DMS79 treated with DMSO at 0.1 percent for 48 hours (cell line): ENCODE results near the gene RDH12.
"Not testable (repeated sequence)": the region's sequence is repeated elsewhere in the genome, so short reads cannot be mapped to it uniquely, and the experiment has no call there.

Experiments used
- DNase-seq: peaks from one replicate; lab custom pipeline; 2025; lab: John Stamatoyannopoulos, UW

Gene RDH12

DNA sequence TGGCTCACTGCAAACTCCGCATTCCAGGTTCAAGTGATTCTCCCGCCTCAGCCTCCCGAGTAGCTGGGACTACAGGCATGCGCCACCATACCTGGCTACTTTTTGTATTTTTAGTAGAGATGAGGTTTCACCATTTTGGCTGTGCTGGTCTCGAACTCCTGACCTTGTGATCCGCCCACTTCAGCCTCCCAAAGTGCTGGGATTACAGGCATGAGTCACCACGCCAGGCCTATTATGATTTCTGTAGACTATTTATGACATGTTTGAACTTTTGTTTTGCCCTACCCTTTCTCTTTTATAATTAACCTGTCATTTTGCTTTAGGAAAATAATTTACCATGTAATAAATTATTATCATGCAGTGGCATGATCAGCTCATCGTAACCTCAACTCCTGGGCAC lies at the start of gene RDH12:
RDH12 (plus strand) TSS at position 395 of the 400 bp plus-strand sequence. CDS start 20,757 bp downstream, outside the sequence.
- DNase-seq = not testable (repeated sequence)

GRCh38 chr14:67652189-67652588 lies 49.5 kb upstream of the RDH12 start:
- DNase-seq = no peak

DNA sequence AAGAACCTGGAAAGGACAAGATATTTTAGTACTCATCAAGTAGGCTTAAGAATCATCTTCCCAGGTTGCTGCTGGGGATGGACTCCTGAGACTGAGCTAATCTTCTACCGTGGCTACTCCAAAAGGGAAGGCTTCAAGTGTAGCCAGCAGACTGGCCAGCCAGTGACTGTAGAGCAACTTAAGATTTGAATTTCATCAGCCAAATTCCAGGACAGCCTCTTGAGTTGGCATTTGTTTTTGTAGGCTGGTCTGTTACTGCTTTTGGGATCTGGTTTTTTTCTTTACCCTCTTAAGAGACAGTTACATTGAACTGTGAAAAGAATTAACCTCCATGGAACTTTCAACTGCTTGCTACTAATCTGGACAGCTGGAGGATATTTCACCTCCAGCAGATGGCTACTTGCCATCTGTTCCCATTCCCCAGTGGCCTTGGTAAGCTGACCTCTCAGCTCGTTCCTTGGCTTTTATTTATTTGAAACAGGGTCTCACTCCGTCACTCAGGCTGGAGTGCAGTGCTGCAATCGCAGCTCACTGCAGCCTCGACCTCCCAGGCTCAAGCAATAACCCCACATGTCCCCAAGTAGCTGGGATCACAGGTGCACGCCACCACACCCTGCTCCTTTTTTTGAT lies 47.9 kb upstream of the RDH12 start:
- DNase-seq = no peak

DNA sequence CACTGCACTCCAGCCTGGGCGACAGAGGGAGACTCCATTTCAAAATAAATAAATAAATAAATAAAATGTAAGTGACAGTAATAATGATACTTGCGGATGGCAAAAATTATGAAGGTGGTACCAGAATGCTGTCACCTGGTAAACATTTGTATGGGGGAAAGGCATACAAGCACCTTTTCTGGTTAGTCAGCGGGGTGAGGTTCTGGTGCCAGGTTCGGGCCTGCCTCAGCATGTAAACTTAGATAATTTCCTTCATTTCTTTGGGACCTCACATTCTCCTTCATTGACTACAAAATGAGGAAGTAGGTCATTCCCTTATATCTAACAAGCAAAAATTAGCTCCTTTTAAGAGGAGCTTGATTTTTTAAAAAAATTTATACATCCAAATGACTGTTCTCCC lies 38.1 kb upstream of the RDH12 start:
- DNase-seq = no peak

DNA sequence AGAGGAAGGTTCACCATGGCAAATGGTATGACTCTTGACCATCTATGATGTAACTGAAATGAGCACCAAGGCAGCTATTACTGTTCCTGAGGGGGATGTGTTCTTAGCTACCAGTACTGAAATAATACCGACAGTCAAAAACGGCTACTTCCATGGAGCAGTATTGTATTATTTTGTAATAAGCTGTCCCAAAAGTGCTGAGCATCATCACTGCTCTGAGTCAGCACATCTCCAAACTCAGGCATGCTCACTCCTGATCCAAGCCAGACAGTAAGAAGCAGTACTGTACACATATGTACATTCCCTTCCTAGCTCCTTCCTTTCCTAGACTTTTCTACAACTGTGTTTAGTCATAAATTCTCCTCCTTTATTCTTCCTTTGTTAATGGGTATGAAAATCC lies 35.8 kb upstream of the RDH12 start:
- no peak for DNase-seq

- DNase-seq = peak; percentile 61
Observed at GRCh38 chr14:67666750-67667449, 34.8 kb upstream of the RDH12 start.

- no peak for DNase-seq
Observed at GRCh38 chr14:67668559-67668958, 33.1 kb upstream of the RDH12 start.

- DNase-seq = no peak
Observed at GRCh38 chr14:67673451-67673850, 28.2 kb upstream of the RDH12 start.

DNA sequence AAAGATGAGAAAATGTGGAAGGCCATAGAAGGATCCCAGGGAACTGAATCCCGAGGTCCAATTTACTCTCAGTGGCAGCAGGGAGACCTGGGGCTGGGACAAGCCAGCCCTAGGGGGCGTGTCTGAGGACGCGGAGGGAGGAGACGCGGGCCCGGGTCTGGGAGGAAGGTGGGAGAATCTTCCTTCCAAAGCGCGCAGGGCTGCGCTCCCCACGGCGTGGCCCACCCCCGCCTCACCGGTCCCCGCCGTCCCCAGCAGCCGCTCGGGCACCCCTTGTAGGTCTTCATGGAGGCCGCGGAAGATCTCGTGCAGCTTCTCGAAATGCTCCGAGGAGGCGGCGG lies 27.6 kb upstream of the RDH12 start:
- peak; percentile 79 for DNase-seq

DNA sequence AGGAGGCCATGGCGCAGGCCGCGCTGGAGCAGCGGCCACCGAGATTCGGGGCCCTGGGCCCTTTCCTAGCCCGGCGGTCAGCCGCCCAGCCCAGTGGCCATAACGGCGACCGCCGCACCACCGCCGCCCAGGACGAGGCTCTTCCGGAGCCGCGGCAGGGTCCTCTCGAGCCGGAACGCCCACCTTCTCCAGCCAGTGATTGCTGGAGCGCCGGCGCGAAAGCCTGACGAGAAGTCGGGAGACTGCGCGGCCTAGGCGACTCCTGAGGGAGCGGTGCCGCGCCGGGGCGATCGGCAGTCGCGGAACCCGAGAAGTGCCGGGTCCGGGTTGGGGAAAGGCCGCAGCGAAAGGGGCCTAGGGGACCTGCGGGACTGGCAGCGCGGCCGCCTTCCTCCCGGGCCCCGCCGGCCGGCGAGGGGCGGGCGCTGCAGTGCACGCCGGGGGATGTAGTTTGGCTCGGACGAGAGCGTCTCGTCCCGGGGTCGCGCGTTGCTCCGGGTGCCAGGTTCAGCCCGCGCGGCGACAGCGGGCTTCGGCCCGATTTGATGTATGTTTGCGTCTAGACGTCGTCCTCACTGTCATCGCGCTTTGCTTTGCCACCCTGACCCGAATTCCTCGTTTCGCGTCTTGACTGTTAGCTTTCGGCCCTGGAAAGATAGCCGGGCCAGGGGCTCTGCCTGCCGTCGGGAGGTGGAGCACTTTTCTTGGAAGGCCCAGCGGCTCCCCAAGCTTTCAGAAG lies 27.0 kb upstream of the RDH12 start, which contains the start of gene VTI1B:
VTI1B (minus strand) TSS at position 153 of the 739 bp plus-strand sequence; CDS start at position 10, 143 bp downstream.
- DNase-seq = peak; percentile 87

DNA sequence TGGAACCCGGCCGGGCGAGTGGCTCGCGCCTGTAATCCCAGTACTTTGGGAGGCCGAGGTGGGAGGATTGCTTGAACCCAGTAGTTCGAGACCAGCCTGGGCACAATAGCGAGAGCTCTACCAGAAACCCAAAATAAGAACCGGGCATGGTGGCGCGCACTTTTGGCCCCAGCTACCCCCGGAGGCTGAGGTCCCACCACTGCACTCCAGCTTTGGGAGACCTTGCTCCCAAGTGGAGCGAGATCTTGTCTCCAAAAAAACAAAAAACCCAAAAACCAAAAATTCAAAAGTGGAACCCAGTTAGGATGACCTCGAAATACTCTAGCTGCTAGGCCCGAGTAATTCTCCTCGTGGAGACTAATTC lies 26.5 kb upstream of the RDH12 start:
- DNase-seq = no peak

GRCh38 chr14:67679006-67679405 lies 22.7 kb upstream of the RDH12 start:
- no peak for DNase-seq

GRCh38 chr14:67680121-67680602 lies 21.5 kb upstream of the RDH12 start:
- DNase-seq = no peak

GRCh38 chr14:67680941-67681340 lies 20.7 kb upstream of the RDH12 start:
- DNase-seq = no peak

DNA sequence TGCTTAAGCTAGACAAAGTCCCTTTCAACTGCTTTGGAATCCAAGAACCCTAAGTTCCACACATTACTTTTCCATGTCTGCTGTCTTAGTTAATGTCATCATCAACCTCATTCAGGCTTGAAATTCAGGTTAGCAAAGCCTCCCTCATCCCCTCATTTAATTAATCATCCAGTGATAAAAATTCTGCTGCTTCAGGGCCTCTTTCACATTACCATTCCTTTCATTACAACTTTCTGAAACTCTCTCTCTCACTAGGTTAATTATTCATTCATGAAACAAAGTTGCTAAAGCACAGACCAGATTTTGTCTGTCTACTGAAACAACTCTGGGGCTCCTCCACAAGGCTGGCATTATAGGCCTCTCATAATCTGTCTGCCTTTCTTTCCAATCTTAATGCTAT lies 17.8 kb upstream of the RDH12 start:
- DNase-seq = no peak

DNA sequence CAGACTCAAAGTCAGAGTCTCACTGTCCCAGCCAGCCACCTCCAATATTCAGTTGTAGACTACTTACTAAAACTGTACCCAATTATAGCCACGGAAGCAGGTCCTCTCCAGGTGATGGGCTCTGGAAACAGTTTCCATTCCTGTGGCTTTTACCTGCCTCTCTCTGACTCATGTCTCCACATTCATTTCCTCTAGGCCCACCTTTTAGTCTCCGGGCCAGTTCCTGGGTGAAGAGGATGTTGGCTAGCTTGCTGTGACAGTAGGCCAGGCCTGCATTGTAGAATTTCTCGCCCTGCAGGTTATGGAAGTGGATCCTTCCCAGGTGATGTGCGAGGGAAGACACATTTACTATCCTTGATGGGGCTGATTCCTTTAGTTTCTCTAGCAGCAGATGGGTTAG lies 11.7 kb upstream of the RDH12 start:
- DNase-seq = no peak

DNA sequence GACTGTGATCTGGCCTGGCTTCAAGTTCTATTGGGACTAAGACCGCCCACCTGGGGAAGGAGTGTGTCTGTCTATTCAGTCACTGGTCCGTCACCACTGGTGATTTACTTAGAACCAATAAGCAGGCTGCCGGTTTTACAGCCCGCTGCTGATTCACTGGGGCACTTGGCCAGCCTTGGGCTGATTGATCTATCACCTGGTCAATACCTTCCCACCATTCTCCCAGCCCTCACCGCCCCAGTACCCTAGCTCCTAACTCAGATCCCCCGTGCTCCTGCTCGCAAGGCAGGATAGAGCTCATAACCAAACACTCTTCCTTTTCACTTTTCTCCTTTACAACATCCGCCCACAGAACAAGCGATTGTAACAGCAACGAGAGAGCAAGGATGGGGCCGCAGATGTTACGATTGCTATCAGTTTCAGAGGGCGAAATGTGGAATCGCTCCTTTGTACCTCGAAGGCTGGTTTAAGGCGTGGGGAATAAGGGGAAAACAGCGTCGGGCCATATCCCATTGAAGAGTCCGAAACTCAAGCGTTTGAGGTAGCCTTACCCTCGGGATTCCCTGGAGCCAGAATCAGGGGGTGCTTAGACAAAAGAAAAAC lies 6.8 kb upstream of the RDH12 start:
- peak; percentile 87 for DNase-seq

- DNase-seq = peak; percentile 98
Observed at GRCh38 chr14:67695394-67695949, 6.2 kb upstream of the RDH12 start, which contains the start of gene RDH11. Gene RDH11 (minus strand): TSS chr14:67695764. CDS start chr14:67695703, 61 bp downstream.

DNA sequence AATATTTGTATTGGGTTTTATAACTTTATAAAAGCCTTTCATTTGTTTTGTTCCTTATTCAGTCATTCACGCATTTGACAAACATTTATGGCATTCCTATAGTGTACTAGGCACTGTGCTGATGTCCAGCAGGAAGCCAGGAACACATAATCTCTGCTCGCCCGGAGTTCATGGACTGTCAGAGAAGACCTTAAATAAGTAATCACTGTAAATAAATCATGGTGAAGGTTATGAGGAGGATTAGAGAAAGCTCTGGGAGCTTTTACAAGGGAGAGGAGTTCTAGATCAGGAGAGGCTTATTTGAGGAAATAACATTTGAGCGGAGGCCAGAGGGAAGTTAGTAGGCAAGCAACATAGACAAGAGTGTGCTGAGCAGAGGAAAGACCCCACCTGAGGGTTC lies 4.7 kb upstream of the RDH12 start:
- DNase-seq = no peak

- DNase-seq = no peak
Observed at GRCh38 chr14:67698179-67698578, 3.5 kb upstream of the RDH12 start.

- DNase-seq = no peak
Observed at GRCh38 chr14:67703997-67704396, 2.3 kb downstream of the RDH12 start.

DNA sequence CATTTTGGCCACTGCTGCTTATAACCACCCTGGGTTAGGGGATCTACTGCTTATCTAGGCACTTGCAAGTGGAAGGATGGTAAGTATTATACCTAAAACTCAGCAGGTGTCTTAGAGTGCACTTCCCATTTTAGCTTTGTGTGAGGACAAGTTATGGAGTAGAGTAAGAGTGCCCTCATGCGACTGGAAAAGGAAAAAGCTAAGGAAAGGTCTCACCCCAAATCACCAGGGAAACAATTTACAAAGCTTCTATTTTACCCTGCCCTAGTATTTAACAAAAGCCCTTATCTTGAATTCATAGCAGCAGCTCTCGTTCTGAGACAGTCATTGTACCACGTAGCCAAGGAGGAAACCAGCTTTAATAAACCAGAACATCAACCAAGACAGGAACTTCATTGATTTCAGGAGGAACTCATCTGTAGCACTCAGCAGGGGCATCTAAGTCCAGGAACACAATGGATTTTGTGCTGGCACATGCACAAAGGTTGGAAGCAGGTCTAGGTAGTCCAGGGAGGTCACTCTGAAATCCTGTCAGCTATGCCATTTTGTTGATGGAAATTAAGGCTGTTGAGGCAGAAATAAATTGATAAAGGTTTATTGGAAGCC lies 2.9 kb downstream of the RDH12 start:
- peak; percentile 97 for DNase-seq
